Right lobe of liver (tissue), 4 donors: ENCODE data around the gene RAB22A.

Source experiments
- CTCF ChIP-seq, 4 donors: fragments of 200-600 bp in 3 of 4; fragments of 450-650 bp in 1 of 4; IDR thresholded peaks; one replicate each; pipeline versions ENCODE4 v1.5.1 to v1.8.0; 2016 to 2022; ENCODE audit warnings: antibody characterized with exemption in 4 of 4, mild to moderate bottlenecking in 2 of 4
- POLR2A ChIP-seq: fragments of 450-650 bp; IDR thresholded peaks from one replicate; pipeline ENCODE4 v1.6.1; 2017; ENCODE audit warnings: antibody characterized with exemption, mild to moderate bottlenecking
- donor health status: DM: no; HTN: no; CAD: no.
- donor health status: DM: no; HTN: no; CAD: no.
- donor health status: DM: no; HTN: yes; CAD: no.

GRCh38 chr20:58305061-58305460 is 4.5 kb upstream of the RAB22A start:
- TF ChIP-seq CTCF (IDR thresholded peaks at IDR 0.05) (no peak), POLR2A (no peak)
